ENCODE measurements around the gene PADI1. TPM values are rescaled to one million over a fixed set of nuclear protein-coding genes. Genes with fewer than 3 reads are reported as not detected.

PADI1 gene
- polyA plus RNA-seq, 2 of the 4 experiments (the other 2 are of a cell fraction), result 1.4 to 2.0 TPM

DNA sequence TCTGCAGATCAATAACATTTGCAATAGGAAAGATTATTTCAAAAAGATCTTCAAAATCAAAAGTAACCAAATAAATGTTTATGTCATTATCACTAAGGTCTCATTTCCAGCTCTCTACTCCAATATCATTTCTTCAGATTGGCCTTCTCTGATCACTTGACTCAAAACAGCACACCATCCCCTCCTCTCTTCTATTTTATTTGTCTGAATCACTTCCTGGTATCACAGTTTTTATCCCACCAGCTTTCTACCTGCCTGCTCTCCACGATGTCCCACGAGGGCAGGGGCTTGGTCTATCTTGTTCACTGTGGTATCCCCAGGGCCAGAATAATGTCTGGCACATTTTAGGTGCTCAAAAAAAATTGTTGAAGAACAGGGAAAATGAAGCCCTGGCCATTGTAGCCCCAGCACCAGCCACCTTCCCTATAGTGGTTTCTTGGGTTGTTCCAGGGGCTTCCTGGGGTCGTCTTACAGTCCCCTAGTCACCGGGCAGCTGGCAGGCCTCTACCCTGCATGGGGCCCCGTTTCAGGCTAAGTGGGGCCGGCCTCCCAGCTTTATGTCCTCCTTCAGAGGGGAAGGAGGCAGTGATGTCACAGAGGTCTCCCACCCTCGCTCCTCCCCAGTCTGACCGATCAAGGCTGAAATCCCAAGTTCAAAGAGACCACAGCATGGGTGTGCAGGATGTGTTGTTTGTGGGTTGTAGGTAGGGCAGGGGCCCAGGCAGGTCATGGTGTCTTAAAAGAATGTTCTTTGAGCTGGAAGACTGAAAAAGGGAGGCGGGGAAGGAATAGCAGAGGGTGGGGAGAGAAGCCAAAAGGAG, 3.5 kb upstream of the PADI1 start:
- no peaks in the 10 kb centered on the region for H3K9me3 ChIP-seq
- H3K27ac ChIP-seq, result peak overlapping the region; percentile 44 to 93; a peak in 5 of 6 replicates
- ChIA-PET CTCF (interaction anchor here (1.0 to 1.1 kb wide), 2 partner anchors 53 to 69 kb away, joined by 3 to 4 read pairs; no protein-coding TSS in a partner anchor), POLR2A (interaction anchor here (0.8 kb wide), 1 partner anchor 74 kb away, joined by 3 read pairs; no protein-coding TSS in a partner anchor)
- peak in 1 of 2 experiments; percentile 63 for DNase-seq (ENCODE audit: low read depth in 1 of 2, low spot score in 1 of 2)
- peak; percentile 25 to 51; a peak in 3 of 6 replicates for ATAC-seq
- 68% methylated on average over 5 of the region's 9 CpGs for WGBS (ENCODE audit: missing lambda C conversion rate)
- no peak for FAIRE-seq
- no peak overlapping the region for H3K4me3 ChIP-seq
- H3K4me1 ChIP-seq, result peaks cover 32% of the 10 kb centered on the region
- TF ChIP-seq, protein P1, sequence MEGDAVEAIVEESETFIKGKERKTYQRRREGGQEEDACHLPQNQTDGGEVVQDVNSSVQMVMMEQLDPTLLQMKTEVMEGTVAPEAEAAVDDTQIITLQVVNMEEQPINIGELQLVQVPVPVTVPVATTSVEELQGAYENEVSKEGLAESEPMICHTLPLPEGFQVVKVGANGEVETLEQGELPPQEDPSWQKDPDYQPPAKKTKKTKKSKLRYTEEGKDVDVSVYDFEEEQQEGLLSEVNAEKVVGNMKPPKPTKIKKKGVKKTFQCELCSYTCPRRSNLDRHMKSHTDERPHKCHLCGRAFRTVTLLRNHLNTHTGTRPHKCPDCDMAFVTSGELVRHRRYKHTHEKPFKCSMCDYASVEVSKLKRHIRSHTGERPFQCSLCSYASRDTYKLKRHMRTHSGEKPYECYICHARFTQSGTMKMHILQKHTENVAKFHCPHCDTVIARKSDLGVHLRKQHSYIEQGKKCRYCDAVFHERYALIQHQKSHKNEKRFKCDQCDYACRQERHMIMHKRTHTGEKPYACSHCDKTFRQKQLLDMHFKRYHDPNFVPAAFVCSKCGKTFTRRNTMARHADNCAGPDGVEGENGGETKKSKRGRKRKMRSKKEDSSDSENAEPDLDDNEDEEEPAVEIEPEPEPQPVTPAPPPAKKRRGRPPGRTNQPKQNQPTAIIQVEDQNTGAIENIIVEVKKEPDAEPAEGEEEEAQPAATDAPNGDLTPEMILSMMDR (IDR thresholded peaks at IDR 0.05), result no peak
- TF ChIP-seq, protein P2, sequence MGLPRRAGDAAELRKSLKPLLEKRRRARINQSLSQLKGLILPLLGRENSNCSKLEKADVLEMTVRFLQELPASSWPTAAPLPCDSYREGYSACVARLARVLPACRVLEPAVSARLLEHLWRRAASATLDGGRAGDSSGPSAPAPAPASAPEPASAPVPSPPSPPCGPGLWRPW (IDR thresholded peaks at IDR 0.05), result no peak
- TF ChIP-seq POLR2AphosphoS2 (conservative IDR thresholded peaks at IDR 0.05; ENCODE audit: low read length) (no peak), JUN (IDR thresholded peaks at IDR 0.05) (no peak), RARB (CRISPR knock-in tag; IDR thresholded peaks at IDR 0.05) (no peak), RAD21 (conservative IDR thresholded peaks at IDR 0.05 in 1 of 2, IDR thresholded peaks at IDR 0.05 in 1 of 2) (no peak)
- TF ChIP-seq, protein P3, sequence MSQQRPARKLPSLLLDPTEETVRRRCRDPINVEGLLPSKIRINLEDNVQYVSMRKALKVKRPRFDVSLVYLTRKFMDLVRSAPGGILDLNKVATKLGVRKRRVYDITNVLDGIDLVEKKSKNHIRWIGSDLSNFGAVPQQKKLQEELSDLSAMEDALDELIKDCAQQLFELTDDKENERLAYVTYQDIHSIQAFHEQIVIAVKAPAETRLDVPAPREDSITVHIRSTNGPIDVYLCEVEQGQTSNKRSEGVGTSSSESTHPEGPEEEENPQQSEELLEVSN (IDR thresholded peaks at IDR 0.05; ENCODE audit: borderline replicate concordance, low read depth), result no peak
- peak overlapping the region; percentile 43; the same call in 2 of the 3 replicates for H3K4me2 ChIP-seq

DNA sequence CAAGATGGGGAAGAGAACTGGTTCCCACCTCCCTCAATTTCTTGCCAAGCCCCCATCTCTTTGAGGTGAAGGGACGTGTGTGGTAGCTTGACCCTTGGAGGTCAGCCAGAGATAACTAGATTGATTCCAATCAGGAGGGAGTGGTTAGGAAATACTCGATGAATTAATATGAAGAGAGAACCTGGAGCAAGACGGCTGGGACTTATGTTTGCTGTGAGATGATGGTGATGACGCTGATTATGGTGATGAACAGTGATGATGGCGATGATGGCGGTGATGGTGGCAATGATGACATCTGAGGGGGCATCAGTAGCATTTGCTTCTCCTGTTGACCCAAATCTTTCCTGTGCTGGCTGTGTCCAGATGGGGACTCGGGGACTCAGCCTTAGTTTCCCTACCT, 724 bp downstream of the PADI1 start:
- H3K4me2 ChIP-seq, result no peak overlapping the region
- CTCF ChIA-PET, result interaction anchor here (1.2 kb wide), 1 partner anchor 80 kb away, joined by 3 read pairs; no protein-coding TSS in a partner anchor
- ATAC-seq, result no peak

DNA sequence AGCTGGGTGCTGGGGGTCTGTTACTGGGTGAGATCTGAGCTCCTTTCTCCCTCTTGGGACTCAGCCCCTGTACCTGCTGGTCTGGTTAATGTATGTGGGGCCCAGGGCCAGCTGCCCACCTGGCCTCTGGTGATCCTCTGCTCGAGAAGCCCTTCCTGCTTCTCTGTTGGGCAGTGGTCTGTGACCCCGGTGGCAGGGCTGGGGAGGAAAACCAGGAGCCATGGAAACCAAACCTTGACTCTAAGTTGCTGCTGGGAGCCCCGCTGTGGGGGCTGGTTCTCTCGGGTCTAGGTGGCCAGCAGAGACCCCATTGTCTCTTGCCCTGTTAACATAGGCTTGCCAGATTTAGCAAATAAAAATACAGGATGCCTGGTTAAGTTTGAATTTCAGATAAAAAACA, 1.3 kb downstream of the PADI1 start:
- no peak for FAIRE-seq
- no peak overlapping the region for H3K4me2 ChIP-seq

More for the DNA sequence above, 724 bp downstream of the PADI1 start:
- TF ChIP-seq NR3C1 (IDR thresholded peaks at IDR 0.05) (no peak), EHF (CRISPR knock-in tag; IDR thresholded peaks at IDR 0.05) (no peak), ESRRA (IDR thresholded peaks at IDR 0.05; ENCODE audit: borderline replicate concordance, low read length) (no peak)
- WGBS (ENCODE audit: missing lambda C conversion rate), result 91% methylated on average over 7 of the region's 7 CpGs
- DNase-seq (ENCODE audit: low read depth in 1 of 2, low spot score in 1 of 2) (no peak), FAIRE-seq (no peak)
- no peaks in the 10 kb centered on the region for H3K9me3 ChIP-seq
- no peak overlapping the region for H3K4me3 ChIP-seq
- H3K27ac ChIP-seq, result peak overlapping the region in 1 of 2 experiments; percentile 63; a peak in 3 of 6 replicates
- POLR2A ChIA-PET, result no interaction called here
- H3K4me1 ChIP-seq, result peaks cover 49% of the 10 kb centered on the region

More for the DNA sequence above, 1.3 kb downstream of the PADI1 start:
- Histone ChIP-seq H3K9me3 (no peaks in the 10 kb centered on the region), H3K27ac (peak overlapping the region in 1 of 2 experiments; percentile 63; a peak in 3 of 6 replicates), H3K4me1 (peaks cover 44% of the 10 kb centered on the region), H3K4me3 (no peak overlapping the region)
- POLR2A ChIA-PET, result no interaction called here
- 83% methylated on average over 4 of the region's 4 CpGs for WGBS (ENCODE audit: missing lambda C conversion rate)
- ATAC-seq (no peak), DNase-seq (ENCODE audit: low read depth in 1 of 2, low spot score in 1 of 2) (no peak)
- CTCF ChIA-PET, result interaction anchor here (1.2 to 1.5 kb wide), 2 partner anchors 31 to 80 kb away, joined by 3 to 4 read pairs; no protein-coding TSS in a partner anchor
- TF ChIP-seq, protein P4, sequence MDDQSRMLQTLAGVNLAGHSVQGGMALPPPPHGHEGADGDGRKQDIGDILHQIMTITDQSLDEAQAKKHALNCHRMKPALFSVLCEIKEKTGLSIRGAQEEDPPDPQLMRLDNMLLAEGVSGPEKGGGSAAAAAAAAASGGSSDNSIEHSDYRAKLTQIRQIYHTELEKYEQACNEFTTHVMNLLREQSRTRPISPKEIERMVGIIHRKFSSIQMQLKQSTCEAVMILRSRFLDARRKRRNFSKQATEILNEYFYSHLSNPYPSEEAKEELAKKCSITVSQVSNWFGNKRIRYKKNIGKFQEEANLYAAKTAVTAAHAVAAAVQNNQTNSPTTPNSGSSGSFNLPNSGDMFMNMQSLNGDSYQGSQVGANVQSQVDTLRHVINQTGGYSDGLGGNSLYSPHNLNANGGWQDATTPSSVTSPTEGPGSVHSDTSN (IDR thresholded peaks at IDR 0.05), result no peak
- no peak for TF ChIP-seq FOSB (CRISPR knock-in tag; IDR thresholded peaks at IDR 0.05)
- no peak for TF ChIP-seq JUN (IDR thresholded peaks at IDR 0.05)
- TF ChIP-seq HOXB5 (CRISPR knock-in tag; IDR thresholded peaks at IDR 0.05), result no peak
- TF ChIP-seq MAZ (IDR thresholded peaks at IDR 0.05; ENCODE audit: borderline replicate concordance, low read depth, low read length), result no peak
- no peak for TF ChIP-seq ZSCAN20 (CRISPR knock-in tag; IDR thresholded peaks at IDR 0.05)
- TF ChIP-seq EHMT2 (IDR thresholded peaks at IDR 0.05; ENCODE audit: low read depth), result no peak
- no peak for TF ChIP-seq CHD2 (IDR thresholded peaks at IDR 0.05; ENCODE audit: low read length, partially characterized antibody)
- TF ChIP-seq CEBPB (IDR thresholded peaks at IDR 0.05), result no peak
- no peak for TF ChIP-seq HOXB13 (CRISPR knock-in tag; IDR thresholded peaks at IDR 0.05; ENCODE audit: low read depth)
- TF ChIP-seq TP53 (CRISPR knock-in tag; IDR thresholded peaks at IDR 0.05), result no peak
- TF ChIP-seq FOXS1 (CRISPR knock-in tag; IDR thresholded peaks at IDR 0.05), result no peak
- no peak for TF ChIP-seq MAFK (IDR thresholded peaks at IDR 0.05; ENCODE audit: partially characterized antibody)
